Measurements from ENCODE around the gene TEX13D. TPM values are rescaled to one million over a fixed set of nuclear protein-coding genes. Genes with fewer than 3 reads are reported as not detected.

The TEX13D gene
- total RNA-seq, 1 experiment from 2014 or later, result 0.47 TPM

GRCh38 chrX:124300405-124300804, 32.1 kb upstream of the TEX13D start:
- no TSS peak for BruUV-seq (replicated peaks)
- Histone ChIP-seq H3K36me3 (ENCODE audit: insufficient read depth, low read length, poor library complexity, severe bottlenecking) (no peaks in the 10 kb centered on the region), H3K27ac (ENCODE audit: low read depth, low read length, poor library complexity, severe bottlenecking) (no peak overlapping the region), H3K27me3 (replicated peaks; ENCODE audit: insufficient read depth, low read depth, low read length, poor library complexity) (no peaks in the 10 kb centered on the region), H3K9me3 (ENCODE audit: low read depth, low read length, poor library complexity, severe bottlenecking) (no peaks in the 10 kb centered on the region), H3K4me3 (ENCODE audit: low read depth, low read length, poor library complexity, severe bottlenecking) (no peak overlapping the region), H3K4me1 (ENCODE audit: insufficient read depth, low read length, poor library complexity, severe bottlenecking) (no peaks in the 10 kb centered on the region)
- CTCF ChIA-PET, result no interaction called here
- TF ChIP-seq, protein P1, sequence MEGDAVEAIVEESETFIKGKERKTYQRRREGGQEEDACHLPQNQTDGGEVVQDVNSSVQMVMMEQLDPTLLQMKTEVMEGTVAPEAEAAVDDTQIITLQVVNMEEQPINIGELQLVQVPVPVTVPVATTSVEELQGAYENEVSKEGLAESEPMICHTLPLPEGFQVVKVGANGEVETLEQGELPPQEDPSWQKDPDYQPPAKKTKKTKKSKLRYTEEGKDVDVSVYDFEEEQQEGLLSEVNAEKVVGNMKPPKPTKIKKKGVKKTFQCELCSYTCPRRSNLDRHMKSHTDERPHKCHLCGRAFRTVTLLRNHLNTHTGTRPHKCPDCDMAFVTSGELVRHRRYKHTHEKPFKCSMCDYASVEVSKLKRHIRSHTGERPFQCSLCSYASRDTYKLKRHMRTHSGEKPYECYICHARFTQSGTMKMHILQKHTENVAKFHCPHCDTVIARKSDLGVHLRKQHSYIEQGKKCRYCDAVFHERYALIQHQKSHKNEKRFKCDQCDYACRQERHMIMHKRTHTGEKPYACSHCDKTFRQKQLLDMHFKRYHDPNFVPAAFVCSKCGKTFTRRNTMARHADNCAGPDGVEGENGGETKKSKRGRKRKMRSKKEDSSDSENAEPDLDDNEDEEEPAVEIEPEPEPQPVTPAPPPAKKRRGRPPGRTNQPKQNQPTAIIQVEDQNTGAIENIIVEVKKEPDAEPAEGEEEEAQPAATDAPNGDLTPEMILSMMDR (conservative IDR thresholded peaks at IDR 0.05; ENCODE audit: low read depth, low read length), result no peak
- no peak for TF ChIP-seq EZH2 (IDR thresholded peaks at IDR 0.05; ENCODE audit: borderline replicate concordance, low read depth, low read length, poor library complexity, severe bottlenecking)
- peak; percentile 24 for DNase-seq (ENCODE audit: low spot score)
- intact Hi-C loops (cut with micrococcal nuclease; ENCODE audit: unreplicated experiment), result no loop called here
- POLR2A ChIA-PET (ENCODE audit: low non-redundant PET), result no interaction called here

DNA sequence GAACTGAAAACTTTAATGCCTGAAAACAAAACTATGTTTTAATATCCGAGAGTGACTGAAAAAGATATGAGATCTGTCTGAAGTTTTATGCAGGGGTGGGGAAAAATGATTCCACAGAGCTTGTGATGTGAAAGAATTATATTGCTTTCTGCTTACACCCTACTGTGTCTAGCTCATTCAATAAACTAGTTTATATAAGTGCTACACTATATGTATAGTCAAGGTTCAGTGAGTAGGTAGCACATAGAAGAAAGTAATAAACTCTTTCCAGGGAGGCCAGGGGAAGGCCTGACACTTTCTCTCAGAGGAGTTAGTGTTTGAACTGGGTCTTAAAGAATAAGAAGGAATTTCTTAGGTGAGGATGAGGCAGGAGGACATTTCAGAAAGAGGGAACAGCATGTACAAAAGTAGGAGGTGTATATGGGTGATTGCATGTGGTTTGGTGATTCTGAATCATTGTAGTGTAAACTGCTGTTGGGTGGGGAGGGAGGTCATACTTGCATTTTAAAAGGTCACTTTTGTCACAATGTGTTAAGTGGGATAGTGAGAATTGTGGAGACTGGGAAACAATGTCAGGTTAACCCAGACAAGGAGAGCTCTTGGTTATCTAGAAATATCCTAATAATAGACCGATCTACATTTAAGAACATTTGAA, 25.1 kb upstream of the TEX13D start:
- ChIA-PET CTCF (no interaction called here), POLR2A (ENCODE audit: low non-redundant PET) (no interaction called here)
- no peak for TF ChIP-seq EZH2 (IDR thresholded peaks at IDR 0.05; ENCODE audit: borderline replicate concordance, low read depth, low read length, poor library complexity, severe bottlenecking)
- TF ChIP-seq, protein P1 (conservative IDR thresholded peaks at IDR 0.05; ENCODE audit: low read depth, low read length), result no peak
- no TSS peak for BruUV-seq (replicated peaks)
- H3K9me3 ChIP-seq (ENCODE audit: low read depth, low read length, poor library complexity, severe bottlenecking), result no peaks in the 10 kb centered on the region
- no peak for DNase-seq (ENCODE audit: low spot score)
- no peaks in the 10 kb centered on the region for H3K36me3 ChIP-seq (ENCODE audit: insufficient read depth, low read length, poor library complexity, severe bottlenecking)
- no peak overlapping the region for H3K27ac ChIP-seq (ENCODE audit: low read depth, low read length, poor library complexity, severe bottlenecking)
- no peaks in the 10 kb centered on the region for H3K4me1 ChIP-seq (ENCODE audit: insufficient read depth, low read length, poor library complexity, severe bottlenecking)
- no peaks in the 10 kb centered on the region for H3K27me3 ChIP-seq (replicated peaks; ENCODE audit: insufficient read depth, low read depth, low read length, poor library complexity)
- intact Hi-C loops (cut with micrococcal nuclease; ENCODE audit: unreplicated experiment), result no loop called here
- no peak overlapping the region for H3K4me3 ChIP-seq (ENCODE audit: low read depth, low read length, poor library complexity, severe bottlenecking)

DNA sequence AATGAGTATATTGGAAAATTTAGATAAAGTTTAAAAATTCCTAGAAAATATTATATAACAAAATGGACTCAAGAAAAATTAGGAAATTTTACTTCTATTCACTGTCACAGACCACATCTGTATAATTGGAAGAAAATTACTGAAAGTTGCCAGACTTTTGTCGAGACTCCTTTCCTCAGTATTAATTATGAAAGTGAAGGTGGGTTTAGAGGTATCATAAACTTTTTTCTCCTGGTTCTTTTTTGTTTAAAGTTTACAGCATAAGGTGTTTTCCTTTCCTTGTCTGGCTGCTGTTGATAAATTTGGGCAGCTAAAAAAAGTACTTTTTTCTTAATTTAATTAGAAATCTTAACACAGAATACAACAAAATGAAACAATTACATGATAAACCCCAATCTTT, 6.7 kb upstream of the TEX13D start:
- intact Hi-C loops (cut with micrococcal nuclease; ENCODE audit: unreplicated experiment), result no loop called here
- H3K36me3 ChIP-seq (ENCODE audit: insufficient read depth, low read length, poor library complexity, severe bottlenecking), result no peaks in the 10 kb centered on the region
- BruUV-seq (replicated peaks), result no TSS peak
- no peaks in the 10 kb centered on the region for H3K27me3 ChIP-seq (replicated peaks; ENCODE audit: insufficient read depth, low read depth, low read length, poor library complexity)
- no peak for TF ChIP-seq EZH2 (IDR thresholded peaks at IDR 0.05; ENCODE audit: borderline replicate concordance, low read depth, low read length, poor library complexity, severe bottlenecking)
- TF ChIP-seq, protein P1 (conservative IDR thresholded peaks at IDR 0.05; ENCODE audit: low read depth, low read length), result no peak
- no peaks in the 10 kb centered on the region for H3K9me3 ChIP-seq (ENCODE audit: low read depth, low read length, poor library complexity, severe bottlenecking)
- POLR2A ChIA-PET (ENCODE audit: low non-redundant PET), result no interaction called here
- CTCF ChIA-PET, result no interaction called here
- H3K27ac ChIP-seq (ENCODE audit: low read depth, low read length, poor library complexity, severe bottlenecking), result no peak overlapping the region
- no peak overlapping the region for H3K4me3 ChIP-seq (ENCODE audit: low read depth, low read length, poor library complexity, severe bottlenecking)
- no peak for DNase-seq (ENCODE audit: low spot score)
- no peaks in the 10 kb centered on the region for H3K4me1 ChIP-seq (ENCODE audit: insufficient read depth, low read length, poor library complexity, severe bottlenecking)

Data from A673 (cell line).